Erythroblast (primary cell): ENCODE measurements around the gene METAP1.
"Not testable (repeated sequence)": the region's sequence is repeated elsewhere in the genome, so short reads cannot be mapped to it uniquely, and the experiment has no call there.

ENCODE experiments used
- DNase-seq, 2 experiments: peaks; one replicate each; lab custom pipeline; 2025; lab: John Stamatoyannopoulos, UW
- GATA1 ChIP-seq: IDR thresholded peaks from 2 replicates; pipeline ENCODE4 v1.6.1; 2011; ENCODE audit warnings: low read depth, mild to moderate bottlenecking, control low read depth, low read length, moderate library complexity
- POLR2A ChIP-seq: IDR thresholded peaks from 2 replicates; pipeline ENCODE4 v1.6.1; 2011; ENCODE audit warnings: mild to moderate bottlenecking, low read length

METAP1 gene

DNA sequence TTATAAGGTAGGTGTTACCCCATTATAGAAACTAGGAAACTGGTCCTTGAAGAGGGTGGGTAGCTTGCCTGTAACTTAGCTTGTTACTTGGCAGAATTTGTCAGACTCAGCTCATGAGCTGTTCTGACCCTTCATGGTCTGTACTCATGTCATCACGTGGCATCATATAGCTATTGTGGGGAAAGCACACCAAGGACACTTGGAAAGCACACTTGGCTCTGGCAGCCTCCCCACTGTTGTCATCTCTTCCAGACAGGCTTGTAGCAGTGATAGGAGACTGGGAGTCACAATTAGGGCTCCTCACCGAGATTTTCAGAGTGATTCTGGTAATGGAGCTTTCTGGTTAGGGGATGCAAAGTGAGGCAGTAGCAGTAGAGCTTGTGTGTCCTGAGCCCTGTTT is 62.7 kb downstream of the METAP1 start:
- TF ChIP-seq POLR2A (no peak), GATA1 (no peak)
- DNase-seq = no peak

DNA sequence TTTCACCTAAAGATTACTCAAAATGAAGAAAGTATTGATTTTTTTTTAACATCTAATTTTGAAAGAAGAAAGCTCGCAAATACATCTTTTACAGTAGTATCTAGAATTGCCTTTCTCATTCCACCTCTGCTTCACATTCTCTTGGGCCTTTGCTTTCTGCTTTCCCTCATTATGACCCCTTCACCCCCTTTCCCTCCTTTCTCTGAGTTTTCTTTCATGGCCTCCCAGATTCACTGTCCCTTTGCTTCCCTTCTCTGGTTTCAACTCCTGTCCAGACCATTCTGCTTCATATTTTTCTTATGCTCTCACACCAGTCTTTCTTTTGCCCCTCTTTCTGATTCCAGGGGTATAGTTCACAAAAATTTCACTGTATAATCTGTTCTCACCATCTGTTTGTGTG is 64.0 kb downstream of the METAP1 start:
- TF ChIP-seq GATA1 (no peak), POLR2A (no peak)
- no peak for DNase-seq

DNA sequence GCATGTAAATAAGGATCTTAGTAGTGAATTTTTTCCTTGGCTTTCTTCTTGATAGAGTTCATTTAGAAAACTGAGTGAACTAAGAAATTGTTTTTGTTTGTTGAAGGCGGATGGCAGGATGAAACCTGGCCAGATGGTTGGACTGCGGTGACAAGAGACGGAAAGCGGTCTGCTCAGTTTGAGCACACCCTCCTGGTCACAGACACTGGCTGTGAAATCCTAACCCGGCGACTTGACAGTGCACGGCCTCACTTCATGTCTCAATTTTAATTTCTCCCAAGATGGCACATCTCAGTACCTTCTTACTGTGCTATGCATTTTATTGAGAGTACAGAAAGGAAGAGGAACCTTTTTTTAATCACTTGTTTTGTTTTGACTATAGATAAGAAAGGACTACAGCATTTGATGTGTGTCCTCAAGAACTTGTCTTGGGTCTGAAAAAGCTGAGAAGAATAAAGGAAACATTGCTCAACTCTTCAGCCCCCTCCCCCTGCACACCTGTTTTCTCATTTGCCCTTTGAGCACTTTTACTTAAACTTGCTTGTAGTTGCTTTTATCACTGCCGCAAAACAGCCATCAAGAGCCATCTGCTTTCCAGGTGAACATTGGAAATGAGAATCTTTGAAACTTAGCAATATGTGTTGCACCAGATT is 65.7 kb downstream of the METAP1 start:
- TF ChIP-seq GATA1 (no peak), POLR2A (no peak)
- DNase-seq = no peak

DNA sequence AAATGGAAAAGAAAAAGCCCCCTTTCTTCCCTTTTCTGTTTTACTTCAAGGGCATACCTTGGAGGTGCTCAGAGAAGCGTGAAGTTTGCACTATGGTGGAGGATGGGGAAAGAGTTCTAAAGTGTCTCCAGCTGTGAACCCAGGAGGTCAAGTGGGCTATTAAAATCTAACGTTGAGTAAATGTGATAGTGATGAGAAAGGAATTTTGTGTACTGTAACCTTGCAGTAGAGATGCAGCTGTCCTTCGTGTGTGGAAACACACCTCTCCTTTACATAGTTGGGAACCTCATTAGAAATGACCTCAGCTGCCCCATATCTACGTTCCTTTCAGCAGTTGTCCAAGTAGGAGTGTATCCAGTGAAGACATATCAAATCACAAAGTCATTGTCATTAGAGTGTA is 66.6 kb downstream of the METAP1 start:
- DNase-seq = no peak
- TF ChIP-seq POLR2A (no peak), GATA1 (no peak)

DNA sequence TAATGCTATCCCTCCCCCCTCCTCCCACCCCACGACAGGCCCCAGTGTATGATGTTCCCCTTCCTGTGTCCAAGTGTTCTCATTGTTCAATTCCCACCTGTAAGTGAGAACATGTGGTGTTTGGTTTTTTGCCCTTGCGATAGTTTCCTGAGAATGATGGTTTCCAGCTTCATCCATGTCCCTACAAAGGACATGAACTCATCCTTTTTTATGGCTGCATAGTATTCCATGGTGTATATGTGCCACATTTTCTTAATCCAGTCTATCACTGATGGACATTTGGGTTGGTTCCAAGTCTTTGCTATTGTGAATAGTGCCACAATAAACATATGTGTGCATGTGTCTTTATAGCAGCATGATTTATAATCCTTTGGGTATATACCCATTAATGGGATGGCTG is 70.0 kb downstream of the METAP1 start:
- DNase-seq = not testable (repeated sequence)

DNA sequence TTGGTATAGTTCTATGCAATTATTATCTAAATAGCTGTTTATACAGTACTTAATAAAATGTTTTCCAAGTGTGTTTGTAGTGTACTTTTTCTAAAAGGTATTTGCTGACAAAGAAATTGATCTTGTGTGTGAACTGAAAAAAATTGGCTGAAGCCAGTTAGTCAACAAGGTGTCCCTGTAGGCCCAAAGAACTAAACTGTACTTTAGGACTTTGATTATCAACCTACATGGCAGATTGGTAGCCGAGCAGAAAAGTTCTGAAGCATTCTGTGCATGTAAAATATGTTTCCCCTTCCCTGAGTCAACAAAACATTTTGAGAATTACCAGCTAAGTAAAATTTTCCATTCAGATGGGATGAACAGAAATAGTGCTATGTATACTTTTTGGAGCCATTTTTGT is 72.1 kb downstream of the METAP1 start:
- TF ChIP-seq GATA1 (no peak), POLR2A (no peak)
- DNase-seq = no peak

DNA sequence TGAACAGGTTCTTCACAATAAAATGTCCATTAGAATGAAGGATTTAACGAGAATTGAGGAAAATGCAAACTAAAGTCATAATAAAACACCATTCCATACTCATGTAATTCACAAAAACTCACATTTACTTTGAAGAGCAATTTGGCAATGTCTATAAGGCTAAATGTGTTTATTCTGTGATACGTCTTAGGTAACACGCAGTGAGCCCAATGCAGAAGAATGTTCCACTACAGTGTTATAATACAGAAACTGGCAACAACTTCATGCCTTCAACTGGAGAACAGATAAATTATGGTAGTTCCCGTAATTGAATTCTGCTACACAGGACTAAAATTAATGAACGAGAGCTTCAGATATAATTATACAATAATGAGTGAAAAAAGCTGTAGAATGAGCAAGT is 75.6 kb downstream of the METAP1 start:
- TF ChIP-seq GATA1 (no peak), POLR2A (no peak)
- no peak for DNase-seq

DNA sequence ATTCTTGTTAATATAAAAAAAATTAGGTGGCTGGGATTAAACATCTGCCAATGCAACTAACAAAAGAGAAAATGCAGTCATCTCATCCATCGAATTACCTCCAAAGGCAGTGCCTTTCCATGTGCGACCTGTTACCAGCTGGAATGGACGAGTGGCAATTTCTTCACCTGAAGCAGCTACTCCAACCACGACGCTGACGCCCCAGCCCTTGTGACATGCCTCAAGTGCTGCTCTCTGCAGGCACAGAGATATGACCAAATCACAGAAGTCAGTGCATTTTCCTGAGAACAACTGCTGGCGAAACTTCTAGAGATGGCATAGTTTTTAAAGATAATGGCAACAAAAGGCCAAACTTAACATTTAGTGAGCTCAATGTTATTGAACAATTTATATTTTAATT is 79.3 kb downstream of the METAP1 start:
- peak in 1 of 2 experiments; percentile 4 for DNase-seq
- no peak for TF ChIP-seq GATA1
- TF ChIP-seq POLR2A = no peak

DNA sequence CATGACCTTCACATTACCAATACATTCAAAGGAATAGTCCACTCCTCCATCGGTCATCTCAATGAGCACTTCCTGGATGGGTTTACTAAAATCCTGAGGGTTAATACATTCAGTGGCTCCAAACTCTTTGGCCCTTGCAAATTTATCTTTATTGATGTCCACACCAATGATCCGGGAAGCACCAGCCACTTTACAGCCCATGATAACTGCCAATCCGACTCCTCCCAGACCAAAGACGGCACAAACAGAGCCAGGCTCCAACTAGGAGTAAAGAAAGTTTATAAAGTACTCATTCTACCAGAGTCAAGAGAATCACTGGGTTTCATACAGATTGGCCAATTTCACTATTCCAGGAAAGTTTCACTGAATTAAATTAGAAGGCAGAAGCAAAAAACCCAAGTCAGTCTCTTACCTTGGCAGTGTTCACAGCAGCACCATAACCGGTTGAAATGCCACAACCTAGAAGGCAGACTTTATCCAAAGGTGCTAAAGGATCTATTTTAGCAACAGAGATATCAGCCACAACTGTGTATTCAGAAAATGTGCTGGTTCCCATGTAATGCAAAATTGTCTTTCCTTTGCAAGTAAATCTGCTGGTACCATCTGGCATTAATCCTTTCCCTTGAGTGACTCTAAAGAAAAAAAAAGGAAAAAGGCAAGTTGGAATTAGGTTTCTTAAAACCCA is 80.9 kb downstream of the METAP1 start:
- no peak for DNase-seq
- TF ChIP-seq POLR2A (no peak), GATA1 (no peak)

DNA sequence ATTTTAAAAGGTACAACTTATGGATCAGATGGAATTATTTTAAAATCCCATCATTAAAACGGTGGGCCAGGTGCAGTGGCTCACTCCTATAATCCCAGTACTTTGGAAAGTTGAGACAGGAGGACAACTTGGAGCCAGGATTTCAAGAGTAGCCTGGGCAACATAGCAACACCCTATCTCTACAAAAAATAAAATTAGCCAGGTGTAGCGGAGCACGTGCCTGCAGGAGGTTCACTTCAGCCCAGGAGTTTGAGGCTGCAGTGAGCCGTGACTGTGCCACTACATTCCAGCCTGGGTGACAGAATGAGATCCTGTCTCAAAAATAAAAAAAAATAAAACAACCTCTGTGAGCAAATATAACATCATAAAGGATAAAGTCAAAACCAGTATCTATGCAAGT is 81.7 kb downstream of the METAP1 start:
- no peak for DNase-seq
- TF ChIP-seq GATA1 (no peak), POLR2A (no peak)

DNA sequence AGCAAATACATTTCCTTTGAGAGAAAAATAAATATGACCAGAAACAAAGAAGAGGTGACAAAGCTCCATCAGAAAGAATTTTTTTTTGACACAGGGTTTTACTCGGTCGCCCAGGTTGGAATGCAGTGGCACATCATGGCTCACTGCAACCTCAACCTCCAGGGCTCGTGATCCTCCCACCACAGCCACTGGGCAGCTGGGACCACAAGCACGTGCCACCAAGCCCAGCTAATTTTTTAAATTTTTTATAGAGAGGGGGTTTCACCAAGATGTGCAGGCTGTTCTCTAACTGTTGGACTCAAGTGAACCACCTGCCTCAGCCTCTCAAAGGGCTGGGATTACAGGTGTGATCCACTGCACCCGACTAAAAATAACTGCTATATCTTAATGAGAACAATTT is 82.8 kb downstream of the METAP1 start:
- DNase-seq = no peak
- TF ChIP-seq GATA1 (no peak), POLR2A (no peak)

DNA sequence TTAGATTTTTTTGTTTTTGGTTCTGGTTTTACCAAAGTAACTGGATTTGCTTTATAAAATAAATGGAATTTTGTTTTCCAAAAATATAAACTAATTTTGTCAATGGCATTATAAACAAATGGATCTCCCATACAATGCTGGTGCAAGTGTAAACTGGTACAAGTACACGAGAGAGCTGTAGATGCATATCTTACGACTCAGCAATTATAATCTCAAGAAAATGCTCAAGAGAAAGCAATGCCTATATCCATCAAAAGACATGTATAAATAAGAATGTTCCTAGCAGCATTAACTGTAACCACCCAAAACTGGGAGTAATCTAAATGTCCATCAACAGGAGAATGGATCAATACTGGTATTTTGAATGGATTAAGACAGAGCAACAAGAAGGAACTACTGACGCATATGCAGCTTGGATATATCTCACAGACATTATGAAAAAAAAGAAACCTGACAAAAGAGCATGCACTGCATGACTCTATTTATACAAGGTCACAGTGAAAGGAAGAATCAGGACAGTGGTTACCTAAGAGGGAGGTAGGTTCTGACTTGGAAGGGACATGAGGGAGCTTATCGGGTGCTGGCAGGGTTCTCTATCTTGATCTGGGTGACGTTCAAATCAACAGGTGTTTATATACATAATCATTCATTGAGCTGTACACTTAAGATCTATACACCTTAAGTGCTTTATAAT is 83.6 kb downstream of the METAP1 start:
- DNase-seq = peak in 1 of 2 experiments; percentile 13
- TF ChIP-seq POLR2A = no peak
- TF ChIP-seq GATA1 = no peak

DNA sequence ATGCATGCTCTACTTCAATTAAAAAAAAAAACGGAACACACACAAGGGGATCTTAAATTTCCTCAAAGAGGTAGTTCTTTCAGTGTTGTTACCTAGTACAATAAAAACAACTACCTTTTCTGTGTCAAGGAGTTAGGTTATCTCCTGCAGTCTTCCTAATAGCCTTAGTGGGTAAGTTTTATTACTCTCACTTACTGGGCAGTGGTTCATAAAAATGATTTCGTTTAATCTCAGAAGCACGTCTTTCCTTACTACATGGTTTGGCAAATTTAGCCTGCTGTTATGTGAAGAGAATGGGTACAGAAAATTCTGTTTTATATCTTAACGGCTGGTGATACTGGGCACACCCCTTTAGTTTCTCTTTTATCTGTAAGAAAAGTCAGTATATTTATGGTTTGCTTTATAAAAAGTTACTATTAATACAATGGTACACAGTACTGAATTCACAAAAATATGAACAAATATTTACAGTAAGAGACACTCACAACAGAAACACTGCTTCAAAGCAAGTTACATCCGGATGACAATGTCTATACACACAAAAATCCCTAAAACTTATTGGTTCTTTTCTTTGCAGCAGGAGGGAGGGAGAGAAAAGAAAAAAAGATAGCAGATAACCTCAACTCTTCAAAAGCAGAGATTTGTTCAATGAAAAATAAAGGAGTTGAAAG is 84.2 kb downstream of the METAP1 start:
- no peak for DNase-seq
- TF ChIP-seq POLR2A (no peak), GATA1 (no peak)

DNA sequence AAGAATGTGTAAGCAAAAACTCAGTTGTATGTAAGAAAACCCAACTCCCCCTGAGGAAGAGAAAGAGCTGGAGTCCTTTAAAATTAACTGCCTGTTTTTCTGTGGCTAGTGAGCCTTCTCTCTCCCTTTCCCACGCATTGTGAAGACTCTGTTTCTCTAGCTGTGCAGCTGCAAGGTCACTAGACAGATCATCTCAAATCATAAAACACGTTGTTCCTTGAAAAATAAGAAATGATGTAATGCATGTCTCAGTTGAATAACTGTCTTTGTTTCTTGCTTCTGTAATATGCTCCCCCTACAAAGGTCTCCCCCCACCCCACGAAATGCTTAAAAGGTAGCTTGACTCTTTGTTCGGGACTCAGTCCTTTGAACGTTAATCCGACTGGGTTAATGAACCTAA is 85.3 kb downstream of the METAP1 start:
- DNase-seq = not testable (repeated sequence)

DNA sequence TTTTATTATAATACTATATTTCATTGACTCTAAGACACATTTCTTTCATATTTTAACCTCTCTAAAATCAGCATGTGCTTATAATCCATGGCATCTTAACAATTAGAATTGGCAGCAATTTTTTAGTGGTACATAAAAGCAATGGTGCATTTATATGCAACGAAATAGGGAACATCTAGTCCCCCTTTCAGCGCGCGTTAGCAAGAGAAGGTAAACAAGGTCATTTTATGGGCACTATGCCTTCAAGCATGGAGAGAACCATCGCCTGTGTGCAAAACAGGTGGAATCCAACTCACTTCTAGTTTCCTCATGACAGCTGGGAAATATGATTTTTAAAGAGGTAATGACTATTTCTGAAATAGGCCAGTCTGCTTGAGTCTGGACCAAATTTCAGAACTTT is 86.7 kb downstream of the METAP1 start:
- no peak for TF ChIP-seq POLR2A
- no peak for TF ChIP-seq GATA1
- DNase-seq = no peak
